PC-3 (cell line): ENCODE results near the gene CHRM2.

Source experiments
- EZH2 ChIP-seq: fragments of 300-600 bp; sonication (generic); IDR thresholded peaks from one replicate; pipeline ENCODE4 v1.6.1; 2017; ENCODE audit warnings: antibody characterized with exemption, mild to moderate bottlenecking, low read length; ENCODE audit not compliant: unreplicated experiment
- EZH2phosphoT487 ChIP-seq: fragments of 300-600 bp; sonication (generic); IDR thresholded peaks from 2 replicates; pipeline ENCODE4 v1.6.1; 2018; ENCODE audit warnings: mild to moderate bottlenecking, antibody characterized with exemption, low read length, borderline replicate concordance
- TF ChIP-seq, protein P1 (sequence below): fragments of 300-600 bp; sonication (generic); conservative IDR thresholded peaks from 2 replicates; pipeline ENCODE4 v1.5.1; 2017; ENCODE audit warnings: antibody characterized with exemption, low read depth, mild to moderate bottlenecking, low read length

DNA sequence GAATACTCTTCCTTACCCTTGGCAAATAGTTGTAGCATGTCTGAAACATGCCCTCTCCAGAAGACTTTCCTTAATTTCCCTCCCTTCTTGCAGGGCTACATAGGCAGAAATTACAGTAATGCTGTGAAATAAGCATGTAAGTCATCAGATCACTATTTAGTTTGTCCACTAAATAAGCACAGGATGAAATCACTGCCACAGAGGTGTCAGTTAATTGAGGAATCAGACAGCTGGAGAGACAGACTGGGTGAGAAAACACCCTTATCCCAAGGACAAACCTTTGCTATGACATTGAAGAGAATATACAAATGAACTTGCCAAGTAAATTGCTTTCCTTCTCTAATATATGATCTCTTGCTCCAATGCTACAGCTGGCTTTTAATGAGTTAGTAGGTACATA lies 129.3 kb downstream of the CHRM2 start:
- TF ChIP-seq, protein P1, sequence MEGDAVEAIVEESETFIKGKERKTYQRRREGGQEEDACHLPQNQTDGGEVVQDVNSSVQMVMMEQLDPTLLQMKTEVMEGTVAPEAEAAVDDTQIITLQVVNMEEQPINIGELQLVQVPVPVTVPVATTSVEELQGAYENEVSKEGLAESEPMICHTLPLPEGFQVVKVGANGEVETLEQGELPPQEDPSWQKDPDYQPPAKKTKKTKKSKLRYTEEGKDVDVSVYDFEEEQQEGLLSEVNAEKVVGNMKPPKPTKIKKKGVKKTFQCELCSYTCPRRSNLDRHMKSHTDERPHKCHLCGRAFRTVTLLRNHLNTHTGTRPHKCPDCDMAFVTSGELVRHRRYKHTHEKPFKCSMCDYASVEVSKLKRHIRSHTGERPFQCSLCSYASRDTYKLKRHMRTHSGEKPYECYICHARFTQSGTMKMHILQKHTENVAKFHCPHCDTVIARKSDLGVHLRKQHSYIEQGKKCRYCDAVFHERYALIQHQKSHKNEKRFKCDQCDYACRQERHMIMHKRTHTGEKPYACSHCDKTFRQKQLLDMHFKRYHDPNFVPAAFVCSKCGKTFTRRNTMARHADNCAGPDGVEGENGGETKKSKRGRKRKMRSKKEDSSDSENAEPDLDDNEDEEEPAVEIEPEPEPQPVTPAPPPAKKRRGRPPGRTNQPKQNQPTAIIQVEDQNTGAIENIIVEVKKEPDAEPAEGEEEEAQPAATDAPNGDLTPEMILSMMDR: no peak
- no peak for TF ChIP-seq EZH2phosphoT487
- TF ChIP-seq EZH2: no peak
